ENCODE measurements around the gene VRK3. TPM values are rescaled to one million over a fixed set of nuclear protein-coding genes. Genes with fewer than 3 reads are reported as not detected.

VRK3 gene
- total and polyA plus RNA-seq, 2 donors (not counting 3 experiments of a cell fraction or from before 2014, with no cell fraction given) = 20.4 to 36.0 TPM

- BruUV-seq (replicated peaks) = no TSS peak
- FAIRE-seq (no peak), DNase-seq (ENCODE audit: low read depth, low spot score) (no peak)
- no peak overlapping the region for H3K4me3 ChIP-seq (replicated peaks in 1 of 3; ENCODE audit: insufficient read depth in 1 of 3, low read depth in 1 of 3, low read length in 3 of 3)
- intact Hi-C loops (cut with micrococcal nuclease) (no loop called here), dilution Hi-C loops (cut with MboI; ENCODE audit: extremely low pct_ligation_motif_present, low sequenced_read_pairs) (no loop called here)
- no peaks in the 10 kb centered on the region for H4K20me1 ChIP-seq (replicated peaks; ENCODE audit: control insufficient read depth, extremely low read depth, insufficient read depth, low read length)
- H3K79me2 ChIP-seq (ENCODE audit: control insufficient read depth, insufficient read depth, low read length) = no peaks in the 10 kb centered on the region
- H3K27me3 ChIP-seq (ENCODE audit: control insufficient read depth in 2 of 2, insufficient read depth in 2 of 2, low read length in 2 of 2) = no peaks in the 10 kb centered on the region
- H3K4me1 ChIP-seq (ENCODE audit: control insufficient read depth, extremely low read depth, insufficient read depth, low read length) = no peaks in the 10 kb centered on the region
- H3K9me3 ChIP-seq (replicated peaks; ENCODE audit: control insufficient read depth, insufficient read depth, low read length) = no peaks in the 10 kb centered on the region
- CTCF ChIA-PET = no interaction called here
- H3K27ac ChIP-seq (ENCODE audit: insufficient read depth, low read depth, low read length) = no peak overlapping the region
- H3K36me3 ChIP-seq (ENCODE audit: control insufficient read depth in 2 of 2, extremely low read depth in 1 of 2, insufficient read depth in 2 of 2, low read length in 2 of 2) = no peaks in the 10 kb centered on the region
- TF ChIP-seq JUN (IDR thresholded peaks at IDR 0.05; ENCODE audit: borderline replicate concordance, insufficient read depth, insufficient read length, low read depth) (no peak), CTCF (IDR thresholded peaks at IDR 0.05; ENCODE audit: extremely low read depth in 1 of 2, insufficient read depth in 1 of 2, low read depth in 1 of 2, low read length in 2 of 2) (no peak), GATA2 (IDR thresholded peaks at IDR 0.05; ENCODE audit: insufficient read depth, insufficient read length, low read depth, low read length) (no peak), POLR2A (IDR thresholded peaks at IDR 0.05; ENCODE audit: low read depth, low read length) (no peak), FOS (IDR thresholded peaks at IDR 0.05; ENCODE audit: borderline replicate concordance, insufficient read depth, low read length) (no peak), EZH2 (IDR thresholded peaks at IDR 0.05; ENCODE audit: borderline replicate concordance, low read depth, low read length, severe bottlenecking) (no peak), POLR2AphosphoS5 (IDR thresholded peaks at IDR 0.05; ENCODE audit: insufficient read depth, low read depth, low read length) (no peak), MYC (IDR thresholded peaks at IDR 0.05; ENCODE audit: low read depth, low read length) (no peak), MAX (IDR thresholded peaks at IDR 0.05; ENCODE audit: insufficient read depth, insufficient read length) (no peak)
- no peaks in the 10 kb centered on the region for H3K9me1 ChIP-seq (replicated peaks; ENCODE audit: control insufficient read depth, extremely low read depth, insufficient read depth, low read length)
- H2AFZ ChIP-seq (ENCODE audit: low read depth, low read length) = no peak overlapping the region
- POLR2A ChIA-PET = no interaction called here
- no peak overlapping the region for H3K9ac ChIP-seq (replicated peaks; ENCODE audit: extremely low read depth, insufficient read depth, low read length)
- H3K4me2 ChIP-seq (ENCODE audit: insufficient read depth, low read length) = no peak overlapping the region
Measured at GRCh38 chr19:49973987-49974386, 51.2 kb downstream of the VRK3 start.

All from endothelial cell of umbilical vein (primary cell).